ENCODE results near the gene MAMLD1. TPM values are rescaled to one million over a fixed set of nuclear protein-coding genes. Genes with fewer than 3 reads are reported as not detected.

MAMLD1 gene
- total and polyA plus RNA-seq, 2 experiments from 2014 or later, result 4.1 to 9.0 TPM

- Histone ChIP-seq H3K9me3 (ENCODE audit: low read depth) (no peaks in the 10 kb centered on the region), H3K4me1 (ENCODE audit: insufficient read depth) (no peaks in the 10 kb centered on the region), H3K4me3 (no peak overlapping the region), H3K79me2 (ENCODE audit: insufficient read depth) (no peaks in the 10 kb centered on the region), H3K9ac (no peak overlapping the region), H3K27me3 (replicated peaks; ENCODE audit: insufficient read depth) (no peaks in the 10 kb centered on the region), H3K36me3 (ENCODE audit: low read depth) (no peaks in the 10 kb centered on the region), H3K9me2 (ENCODE audit: insufficient read depth) (no peaks in the 10 kb centered on the region), H3K27ac (no peak overlapping the region), H4K20me1 (ENCODE audit: insufficient read depth) (no peaks in the 10 kb centered on the region), H3F3A (ENCODE audit: insufficient read depth) (no peaks in the 10 kb centered on the region), H3K4me2 (ENCODE audit: unreplicated experiment) (no peak overlapping the region), H2AFZ (no peak overlapping the region)
- TF ChIP-seq EZH2phosphoT487 (IDR thresholded peaks at IDR 0.05; ENCODE audit: insufficient read depth, low read depth), result no peak
- TF ChIP-seq EZH2 (IDR thresholded peaks at IDR 0.05; ENCODE audit: insufficient read depth, poor library complexity, severe bottlenecking), result no peak
- in situ Hi-C loops (cut with MboI), result no loop called here
- DNase-seq, result no peak
- WGBS, 2 experiments (ENCODE audit: low coverage in 1 of 2, low lambda C conversion rate in 2 of 2, missing lambda C conversion rate in 2 of 2), result 93 to 96% methylated on average over 2 to 3 of the region's 3 CpGs
Observed at GRCh38 chrX:150527108-150527507, 164.0 kb downstream of the MAMLD1 start.

- Histone ChIP-seq H2AFZ (no peak overlapping the region), H4K20me1 (ENCODE audit: insufficient read depth) (no peaks in the 10 kb centered on the region), H3K36me3 (ENCODE audit: low read depth) (no peaks in the 10 kb centered on the region), H3K9me2 (ENCODE audit: insufficient read depth) (no peaks in the 10 kb centered on the region), H3F3A (ENCODE audit: insufficient read depth) (no peaks in the 10 kb centered on the region), H3K4me1 (ENCODE audit: insufficient read depth) (no peaks in the 10 kb centered on the region), H3K4me2 (ENCODE audit: unreplicated experiment) (no peak overlapping the region), H3K27ac (no peak overlapping the region), H3K27me3 (replicated peaks; ENCODE audit: insufficient read depth) (no peaks in the 10 kb centered on the region), H3K9me3 (ENCODE audit: low read depth) (no peaks in the 10 kb centered on the region), H3K79me2 (ENCODE audit: insufficient read depth) (no peaks in the 10 kb centered on the region), H3K4me3 (no peak overlapping the region), H3K9ac (no peak overlapping the region)
- in situ Hi-C loops (cut with MboI), result no loop called here
- no peak for DNase-seq
- WGBS, 2 experiments (ENCODE audit: low coverage in 1 of 2, low lambda C conversion rate in 2 of 2, missing lambda C conversion rate in 2 of 2), result 89 to 93% methylated on average over 3 of the region's 3 CpGs
- TF ChIP-seq EZH2 (IDR thresholded peaks at IDR 0.05; ENCODE audit: insufficient read depth, poor library complexity, severe bottlenecking) (no peak), EZH2phosphoT487 (IDR thresholded peaks at IDR 0.05; ENCODE audit: insufficient read depth, low read depth) (no peak)
Observed at GRCh38 chrX:150529587-150529986, 166.5 kb downstream of the MAMLD1 start.

GRCh38 chrX:150530821-150531220 is 167.7 kb downstream of the MAMLD1 start:
- in situ Hi-C loops (cut with MboI), result no loop called here
- no peaks in the 10 kb centered on the region for H3K4me1 ChIP-seq (ENCODE audit: insufficient read depth)
- WGBS, 2 experiments (ENCODE audit: low coverage in 1 of 2, low lambda C conversion rate in 2 of 2, missing lambda C conversion rate in 2 of 2), result 81 to 86% methylated on average over 6 to 7 of the region's 7 CpGs

GRCh38 chrX:150531467-150531866 is 168.3 kb downstream of the MAMLD1 start:
- H3K4me1 ChIP-seq (ENCODE audit: insufficient read depth), result no peaks in the 10 kb centered on the region
- no peaks in the 10 kb centered on the region for H3K79me2 ChIP-seq (ENCODE audit: insufficient read depth)
- H3K9ac ChIP-seq, result no peak overlapping the region
- no peaks in the 10 kb centered on the region for H3K36me3 ChIP-seq (ENCODE audit: low read depth)
- H3K4me3 ChIP-seq, result no peak overlapping the region
- H2AFZ ChIP-seq, result no peak overlapping the region
- in situ Hi-C loops (cut with MboI), result no loop called here
- no peaks in the 10 kb centered on the region for H3K9me2 ChIP-seq (ENCODE audit: insufficient read depth)
- TF ChIP-seq EZH2phosphoT487 (IDR thresholded peaks at IDR 0.05; ENCODE audit: insufficient read depth, low read depth), result no peak
- DNase-seq, result no peak
- H3F3A ChIP-seq (ENCODE audit: insufficient read depth), result no peaks in the 10 kb centered on the region
- WGBS, 2 experiments (ENCODE audit: low coverage in 1 of 2, low lambda C conversion rate in 2 of 2, missing lambda C conversion rate in 2 of 2), result 35 to 53% methylated on average over 4 of the region's 4 CpGs
- H3K27me3 ChIP-seq (replicated peaks; ENCODE audit: insufficient read depth), result no peaks in the 10 kb centered on the region
- no peaks in the 10 kb centered on the region for H3K9me3 ChIP-seq (ENCODE audit: low read depth)
- H4K20me1 ChIP-seq (ENCODE audit: insufficient read depth), result no peaks in the 10 kb centered on the region
- H3K4me2 ChIP-seq (ENCODE audit: unreplicated experiment), result no peak overlapping the region
- H3K27ac ChIP-seq, result no peak overlapping the region

More at GRCh38 chrX:150530821-150531220, 167.7 kb downstream of the MAMLD1 start:
- H4K20me1 ChIP-seq (ENCODE audit: insufficient read depth), result no peaks in the 10 kb centered on the region
- H3K9ac ChIP-seq, result no peak overlapping the region
- H3K36me3 ChIP-seq (ENCODE audit: low read depth), result no peaks in the 10 kb centered on the region
- H3K27me3 ChIP-seq (replicated peaks; ENCODE audit: insufficient read depth), result no peaks in the 10 kb centered on the region
- H3K27ac ChIP-seq, result no peak overlapping the region
- no peak for TF ChIP-seq EZH2phosphoT487 (IDR thresholded peaks at IDR 0.05; ENCODE audit: insufficient read depth, low read depth)
- no peak for TF ChIP-seq EZH2 (IDR thresholded peaks at IDR 0.05; ENCODE audit: insufficient read depth, poor library complexity, severe bottlenecking)
- no peak overlapping the region for H3K4me2 ChIP-seq (ENCODE audit: unreplicated experiment)
- no peak overlapping the region for H2AFZ ChIP-seq
- H3K4me3 ChIP-seq, result no peak overlapping the region
- no peaks in the 10 kb centered on the region for H3K9me3 ChIP-seq (ENCODE audit: low read depth)
- no peak for DNase-seq
- no peaks in the 10 kb centered on the region for H3K79me2 ChIP-seq (ENCODE audit: insufficient read depth)
- no peaks in the 10 kb centered on the region for H3F3A ChIP-seq (ENCODE audit: insufficient read depth)
- H3K9me2 ChIP-seq (ENCODE audit: insufficient read depth), result no peaks in the 10 kb centered on the region

GRCh38 chrX:150533863-150534262 is 170.7 kb downstream of the MAMLD1 start:
- TF ChIP-seq EZH2phosphoT487 (IDR thresholded peaks at IDR 0.05; ENCODE audit: insufficient read depth, low read depth), result no peak
- no peak for TF ChIP-seq EZH2 (IDR thresholded peaks at IDR 0.05; ENCODE audit: insufficient read depth, poor library complexity, severe bottlenecking)
- Histone ChIP-seq H4K20me1 (ENCODE audit: insufficient read depth) (no peaks in the 10 kb centered on the region), H3K79me2 (ENCODE audit: insufficient read depth) (no peaks in the 10 kb centered on the region), H3F3A (ENCODE audit: insufficient read depth) (no peaks in the 10 kb centered on the region), H3K27me3 (replicated peaks; ENCODE audit: insufficient read depth) (no peaks in the 10 kb centered on the region), H2AFZ (no peak overlapping the region), H3K9ac (no peak overlapping the region), H3K9me2 (ENCODE audit: insufficient read depth) (no peaks in the 10 kb centered on the region), H3K9me3 (ENCODE audit: low read depth) (no peaks in the 10 kb centered on the region), H3K4me1 (ENCODE audit: insufficient read depth) (no peaks in the 10 kb centered on the region), H3K4me3 (no peak overlapping the region), H3K27ac (no peak overlapping the region), H3K36me3 (ENCODE audit: low read depth) (no peaks in the 10 kb centered on the region), H3K4me2 (ENCODE audit: unreplicated experiment) (no peak overlapping the region)
- WGBS, 2 experiments (ENCODE audit: low coverage in 1 of 2, low lambda C conversion rate in 2 of 2, missing lambda C conversion rate in 2 of 2), result 56 to 74% methylated on average over 3 of the region's 3 CpGs
- in situ Hi-C loops (cut with MboI), result no loop called here
- no peak for DNase-seq
